ENCODE measurements around the gene CDADC1. TPM values are rescaled to one million over a fixed set of nuclear protein-coding genes. Genes with fewer than 3 reads are reported as not detected.
A peak's percentile ranks its signal among the peaks of the same experiment; 100 is the strongest.

Gene CDADC1
- total and polyA plus RNA-seq, 2 of the 13 experiments (the other 11 are each of a cell fraction or from before 2014, with no cell fraction given) = 2.4 to 9.0 TPM

GRCh38 chr13:49300739-49301589 lies 53.2 kb downstream of the CDADC1 start (continued):
- TF ChIP-seq TIGD3 (CRISPR knock-in tag; IDR thresholded peaks at IDR 0.05; ENCODE audit: borderline replicate concordance) (no peak), ZNF350 (CRISPR knock-in tag; IDR thresholded peaks at IDR 0.05; ENCODE audit: borderline replicate concordance, low read depth) (no peak), GABPB1 (CRISPR knock-in tag; IDR thresholded peaks at IDR 0.05) (no peak), ZNF784 (CRISPR knock-in tag; IDR thresholded peaks at IDR 0.05; ENCODE audit: borderline replicate concordance) (no peak), IRF2 (CRISPR knock-in tag; IDR thresholded peaks at IDR 0.05) (peak; percentile 77; the same call in 1 of the 2 replicates), ZNF567 (CRISPR knock-in tag; IDR thresholded peaks at IDR 0.05; ENCODE audit: borderline replicate concordance) (no peak), ZNF7 (CRISPR knock-in tag; IDR thresholded peaks at IDR 0.05) (no peak), HOMEZ (CRISPR knock-in tag; IDR thresholded peaks at IDR 0.05; ENCODE audit: low read depth) (0 out of 2 replicates have a peak, but pooled peaks have one; percentile 19), ZFY (CRISPR knock-in tag; IDR thresholded peaks at IDR 0.05) (peak; percentile 18; the same call in 1 of the 2 replicates), POLR2G (IDR thresholded peaks at IDR 0.05; ENCODE audit: low read depth, low read length) (peak; percentile 47; the same call in 1 of the 2 replicates), CBX1 (IDR thresholded peaks at IDR 0.05; ENCODE audit: low read depth) (no peak), PAXIP1 (CRISPR knock-in tag; conservative IDR thresholded peaks at IDR 0.05) (0 out of 2 replicates have a peak, but pooled peaks have one; percentile 30), SNRNP70 (IDR thresholded peaks at IDR 0.05; ENCODE audit: low read depth, low read length) (no peak), ZNF598 (CRISPR knock-in tag; IDR thresholded peaks at IDR 0.05; ENCODE audit: borderline replicate concordance) (no peak), ZNF12 (CRISPR knock-in tag; IDR thresholded peaks at IDR 0.05) (no peak), U2AF2 (IDR thresholded peaks at IDR 0.05; ENCODE audit: low read depth, low read length) (no peak), ZNF333 (CRISPR knock-in tag; IDR thresholded peaks at IDR 0.05; ENCODE audit: borderline replicate concordance) (no peak)

Measured in HepG2 (cell line).